NCI-H2196 (cell line): Measurements from ENCODE around the gene PGLYRP4.

ENCODE experiments used
- DNase-seq: peaks from one replicate; lab custom pipeline; 2025; ENCODE audit not compliant: unreplicated experiment; lab: John Stamatoyannopoulos, UW

The PGLYRP4 gene

GRCh38 chr1:153348511-153349362, at the start of gene PGLYRP4:
Gene PGLYRP4 (minus strand): TSS chr1:153348841. CDS start chr1:153347932, 909 bp downstream.
- no peak for DNase-seq

- no peak for DNase-seq
These were observed 49.4 kb upstream of the PGLYRP4 start for GRCh38 chr1:153397924-153398651.

- DNase-seq = no peak
These were observed 48.6 kb upstream of the PGLYRP4 start for GRCh38 chr1:153397051-153397923.

- DNase-seq = no peak
These were observed 47.8 kb upstream of the PGLYRP4 start for GRCh38 chr1:153396461-153396860.

GRCh38 chr1:153395776-153396175, 47.1 kb upstream of the PGLYRP4 start:
- DNase-seq = no peak

GRCh38 chr1:153395136-153395685, 46.6 kb upstream of the PGLYRP4 start:
- DNase-seq = no peak

GRCh38 chr1:153394391-153394790, 45.8 kb upstream of the PGLYRP4 start:
- DNase-seq = no peak

- no peak for DNase-seq
These were observed 45.3 kb upstream of the PGLYRP4 start for GRCh38 chr1:153393926-153394325.

GRCh38 chr1:153392822-153393221, 44.2 kb upstream of the PGLYRP4 start:
- DNase-seq = no peak

GRCh38 chr1:153392258-153392657, 43.6 kb upstream of the PGLYRP4 start:
- no peak for DNase-seq

- DNase-seq = peak; percentile 60
These were observed 42.5 kb upstream of the PGLYRP4 start, which contains the start of gene S100A8 for GRCh38 chr1:153390938-153391710. Gene S100A8 (minus strand): TSS chr1:153391073. CDS start chr1:153390535, 538 bp downstream.

- DNase-seq = no peak
These were observed 41.6 kb upstream of the PGLYRP4 start for GRCh38 chr1:153389973-153390879.

GRCh38 chr1:153389401-153389800, 40.8 kb upstream of the PGLYRP4 start:
- DNase-seq = no peak

- DNase-seq = no peak
These were observed 39.1 kb upstream of the PGLYRP4 start for GRCh38 chr1:153387785-153388184.

- DNase-seq = no peak
These were observed 38.4 kb upstream of the PGLYRP4 start for GRCh38 chr1:153387001-153387400.

GRCh38 chr1:153386500-153386901, 37.9 kb upstream of the PGLYRP4 start:
- no peak for DNase-seq

- no peak for DNase-seq
These were observed 36.4 kb upstream of the PGLYRP4 start for GRCh38 chr1:153384958-153385580.

GRCh38 chr1:153380711-153381110, 32.1 kb upstream of the PGLYRP4 start:
- DNase-seq = no peak

- no peak for DNase-seq
These were observed 30.9 kb upstream of the PGLYRP4 start for GRCh38 chr1:153379591-153379990.
